ENCODE results near the gene SYT1.

Gene SYT1

GRCh38 chr12:79199166-79199565, 334.6 kb downstream of the SYT1 start:
- no peak for ATAC-seq
- TF ChIP-seq GLIS3 (CRISPR knock-in tag; IDR thresholded peaks at IDR 0.05) (no peak), ZC3H10 (CRISPR knock-in tag; IDR thresholded peaks at IDR 0.05) (no peak), ARNTL (CRISPR knock-in tag; IDR thresholded peaks at IDR 0.05; ENCODE audit: borderline replicate concordance, low read depth) (no peak), ZNF565 (CRISPR knock-in tag; conservative IDR thresholded peaks at IDR 0.05; ENCODE audit: low read depth) (no peak), TCF4 (CRISPR knock-in tag; IDR thresholded peaks at IDR 0.05; ENCODE audit: borderline replicate concordance) (no peak), TOX (CRISPR knock-in tag; IDR thresholded peaks at IDR 0.05; ENCODE audit: borderline replicate concordance) (no peak), OSR1 (CRISPR knock-in tag; IDR thresholded peaks at IDR 0.05) (no peak), ZFP30 (CRISPR knock-in tag; IDR thresholded peaks at IDR 0.05) (no peak), PATZ1 (CRISPR knock-in tag; IDR thresholded peaks at IDR 0.05; ENCODE audit: borderline replicate concordance) (no peak), SNAI2 (CRISPR knock-in tag; IDR thresholded peaks at IDR 0.05) (no peak), CSDC2 (CRISPR knock-in tag; IDR thresholded peaks at IDR 0.05) (no peak), RARB (CRISPR knock-in tag; IDR thresholded peaks at IDR 0.05) (no peak), BACH2 (CRISPR knock-in tag; IDR thresholded peaks at IDR 0.05; ENCODE audit: borderline replicate concordance) (no peak), POU6F1 (CRISPR knock-in tag; IDR thresholded peaks at IDR 0.05; ENCODE audit: borderline replicate concordance, low read depth) (no peak), CSRNP3 (CRISPR knock-in tag; IDR thresholded peaks at IDR 0.05) (no peak)

GRCh38 chr12:79200176-79200575, 335.6 kb downstream of the SYT1 start:
- no peak; the same call in 2 of the 3 replicates for ATAC-seq
- TF ChIP-seq TSHZ2 (CRISPR knock-in tag; IDR thresholded peaks at IDR 0.05) = no peak
- no peak for TF ChIP-seq ISL1 (CRISPR knock-in tag; IDR thresholded peaks at IDR 0.05)
- no peak for TF ChIP-seq OSR1 (CRISPR knock-in tag; IDR thresholded peaks at IDR 0.05)
- TF ChIP-seq ZC3H10 (CRISPR knock-in tag; IDR thresholded peaks at IDR 0.05) = no peak
- TF ChIP-seq ZNF70 (CRISPR knock-in tag; IDR thresholded peaks at IDR 0.05) = no peak

GRCh38 chr12:79203058-79203647, 338.6 kb downstream of the SYT1 start:
- no peak for TF ChIP-seq ISL1 (CRISPR knock-in tag; IDR thresholded peaks at IDR 0.05)
- TF ChIP-seq TSHZ2 (CRISPR knock-in tag; IDR thresholded peaks at IDR 0.05) = no peak
- TF ChIP-seq OSR1 (CRISPR knock-in tag; IDR thresholded peaks at IDR 0.05) = no peak
- no peak for TF ChIP-seq ARNTL (CRISPR knock-in tag; IDR thresholded peaks at IDR 0.05; ENCODE audit: borderline replicate concordance, low read depth)
- no peak for TF ChIP-seq SNAI2 (CRISPR knock-in tag; IDR thresholded peaks at IDR 0.05)
- no peak for TF ChIP-seq CREB5 (CRISPR knock-in tag; IDR thresholded peaks at IDR 0.05; ENCODE audit: low read depth)
- TF ChIP-seq BACH2 (CRISPR knock-in tag; IDR thresholded peaks at IDR 0.05; ENCODE audit: borderline replicate concordance) = no peak
- TF ChIP-seq CSRNP3 (CRISPR knock-in tag; IDR thresholded peaks at IDR 0.05) = no peak
- no peak for TF ChIP-seq GLIS3 (CRISPR knock-in tag; IDR thresholded peaks at IDR 0.05)
- no peak for TF ChIP-seq ZNF70 (CRISPR knock-in tag; IDR thresholded peaks at IDR 0.05)
- no peak for TF ChIP-seq ZNF8 (CRISPR knock-in tag; IDR thresholded peaks at IDR 0.05)
- TF ChIP-seq RARB (CRISPR knock-in tag; IDR thresholded peaks at IDR 0.05) = no peak
- TF ChIP-seq PATZ1 (CRISPR knock-in tag; IDR thresholded peaks at IDR 0.05; ENCODE audit: borderline replicate concordance) = no peak
- TF ChIP-seq ESRRG (CRISPR knock-in tag; IDR thresholded peaks at IDR 0.05) = no peak
- no peak for ATAC-seq

Measured in SK-N-SH treated with all-trans-retinoic acid at 6 μM for 48 hours (cell line).